ENCODE data around the gene BET1L.

GRCh38 chr11:255816-256215, 48.6 kb upstream of the BET1L start:
- TF ChIP-seq CTCF (IDR thresholded peaks at IDR 0.05), result no peak
- TF ChIP-seq ZFX (IDR thresholded peaks at IDR 0.05; ENCODE audit: borderline replicate concordance), result no peak

Measured in 22Rv1 (cell line).